Measurements from ENCODE around the gene CCDC54.

DNA sequence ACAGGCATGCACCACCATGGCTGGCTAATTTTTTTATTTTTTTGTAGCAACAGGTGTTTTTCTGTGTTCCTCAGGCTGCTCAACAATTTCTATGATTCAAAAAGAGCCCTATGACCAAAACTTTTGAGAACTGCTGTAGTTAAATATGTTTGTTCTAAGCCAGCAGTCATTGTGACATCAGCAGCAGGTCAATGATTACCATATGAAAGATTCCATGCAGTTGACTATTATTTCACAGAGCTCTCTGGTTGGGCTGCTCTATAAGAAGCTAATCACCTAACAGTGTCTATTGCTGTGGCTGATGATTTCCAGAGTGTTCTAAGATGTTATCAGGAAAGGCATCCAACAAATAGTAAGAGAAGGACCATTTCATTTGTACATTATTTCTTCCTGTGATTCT lies at the start of gene CCDC54:
- TF ChIP-seq POLR2A (IDR thresholded peaks at IDR 0.05; ENCODE audit: low read length), result no peak
- TF ChIP-seq GATA1 (IDR thresholded peaks at IDR 0.05; ENCODE audit: low read depth, low read length), result no peak
